ENCODE measurements around the gene PRICKLE1.

GRCh38 chr12:42469355-42470175 lies 120.0 kb downstream of the PRICKLE1 start:
- TF ChIP-seq CTCF (optimal IDR thresholded peaks at IDR 0.05 in 1 of 3, IDR thresholded peaks at IDR 0.05 in 1 of 3, conservative IDR thresholded peaks at IDR 0.05 in 1 of 3; ENCODE audit: extremely low read depth in 1 of 3, insufficient read depth in 2 of 3, low read length in 3 of 3) (no peak), EZH2 (IDR thresholded peaks at IDR 0.05; ENCODE audit: low read length) (no peak)
